Measurements from ENCODE around the gene PTPRR. TPM values are rescaled to one million over a fixed set of nuclear protein-coding genes. Genes with fewer than 3 reads are reported as not detected.

Gene PTPRR
- total and polyA plus RNA-seq, 2 of the 13 experiments (the other 11 are each of a cell fraction or from before 2014, with no cell fraction given), result not detected

- no peaks in the 10 kb centered on the region for H4K20me1 ChIP-seq (ENCODE audit: insufficient read depth, low read length)
- H3K4me1 ChIP-seq (ENCODE audit: insufficient read depth, low read length), result no peaks in the 10 kb centered on the region
- no peak overlapping the region for H3K4me3 ChIP-seq (replicated peaks in 1 of 3; ENCODE audit: insufficient read depth in 1 of 3, low read depth in 2 of 3, low read length in 3 of 3)
- in situ Hi-C loops (cut with HindIII; ENCODE audit: extremely low pct_ligation_motif_present, low pct_unique_long_range_greater_than_20kb), result no loop called here
- BruUV-seq (replicated peaks), result no TSS peak
- H3K27ac ChIP-seq (ENCODE audit: extremely low read length, insufficient read depth, low read length), result no peak overlapping the region
- H3K4me2 ChIP-seq (ENCODE audit: low read depth, low read length), result no peak overlapping the region
- DNase-seq (ENCODE audit: low spot score) (no peak), FAIRE-seq (no peak), ATAC-seq (no peak)
- intact Hi-C loops (cut with micrococcal nuclease; ENCODE audit: unreplicated experiment), result no loop called here
- H3K36me3 ChIP-seq (replicated peaks in 1 of 2; ENCODE audit: control insufficient read depth in 1 of 2, insufficient read depth in 2 of 2, low read length in 2 of 2), result no peaks in the 10 kb centered on the region
- H3K27me3 ChIP-seq (ENCODE audit: control insufficient read depth in 1 of 2, insufficient read depth in 2 of 2, low read length in 2 of 2), result no peaks in the 10 kb centered on the region
- TF ChIP-seq TAF15 (IDR thresholded peaks at IDR 0.05; ENCODE audit: low read depth, low read length, poor library complexity, severe bottlenecking) (no peak), MXI1 (IDR thresholded peaks at IDR 0.05; ENCODE audit: borderline replicate concordance, low read depth, low read length) (no peak), KDM5B (CRISPR knock-in tag; IDR thresholded peaks at IDR 0.05; ENCODE audit: borderline replicate concordance) (no peak), KDM3A (CRISPR knock-in tag; IDR thresholded peaks at IDR 0.05; ENCODE audit: low read depth) (no peak), ZNF12 (CRISPR knock-in tag; IDR thresholded peaks at IDR 0.05) (no peak), ZNF567 (CRISPR knock-in tag; IDR thresholded peaks at IDR 0.05; ENCODE audit: borderline replicate concordance) (no peak), EP300 (IDR thresholded peaks at IDR 0.05; ENCODE audit: low read depth in 2 of 2, low read length in 2 of 2) (no peak), EP300 (CRISPR knock-in tag; IDR thresholded peaks at IDR 0.05; ENCODE audit: borderline replicate concordance) (no peak), SNAPC5 (CRISPR knock-in tag; IDR thresholded peaks at IDR 0.05; ENCODE audit: borderline replicate concordance) (no peak)
- no peaks in the 10 kb centered on the region for H3K79me2 ChIP-seq (ENCODE audit: insufficient read depth, low read length)
- POLR2A ChIA-PET, result no interaction called here
- CTCF ChIA-PET (ENCODE audit: low intra/inter-chr PET ratio, low total read pairs), result no interaction called here
- no peaks in the 10 kb centered on the region for H3K9me3 ChIP-seq (ENCODE audit: low read length)
- WGBS (ENCODE audit: low lambda C conversion rate), result 9% methylated on average over 2 of the region's 2 CpGs
- no peak overlapping the region for H3K9ac ChIP-seq (ENCODE audit: insufficient read depth, low read depth, low read length)
- no peak overlapping the region for H2AFZ ChIP-seq (ENCODE audit: low read length)
Observed at GRCh38 chr12:70796989-70797388, 123.5 kb downstream of the PTPRR start.

GRCh38 chr12:70795608-70796007 is 124.9 kb downstream of the PTPRR start:
- no peaks in the 10 kb centered on the region for H3K4me1 ChIP-seq (ENCODE audit: insufficient read depth, low read length)
- H3K9me3 ChIP-seq (ENCODE audit: low read length), result no peaks in the 10 kb centered on the region
- no peak overlapping the region for H3K4me2 ChIP-seq (ENCODE audit: low read depth, low read length)
- DNase-seq (ENCODE audit: low spot score), result no peak
- no peak overlapping the region for H3K4me3 ChIP-seq (replicated peaks in 1 of 3; ENCODE audit: insufficient read depth in 1 of 3, low read depth in 2 of 3, low read length in 3 of 3)
- no peak overlapping the region for H3K9ac ChIP-seq (ENCODE audit: insufficient read depth, low read depth, low read length)
- CTCF ChIA-PET (ENCODE audit: low intra/inter-chr PET ratio, low total read pairs), result no interaction called here
- intact Hi-C loops (cut with micrococcal nuclease; ENCODE audit: unreplicated experiment) (no loop called here), in situ Hi-C loops (cut with HindIII; ENCODE audit: extremely low pct_ligation_motif_present, low pct_unique_long_range_greater_than_20kb) (no loop called here)
- no peak for ATAC-seq
- H4K20me1 ChIP-seq (ENCODE audit: insufficient read depth, low read length), result no peaks in the 10 kb centered on the region
- no peak overlapping the region for H3K27ac ChIP-seq (ENCODE audit: extremely low read length, insufficient read depth, low read length)
- no peaks in the 10 kb centered on the region for H3K36me3 ChIP-seq (replicated peaks in 1 of 2; ENCODE audit: control insufficient read depth in 1 of 2, insufficient read depth in 2 of 2, low read length in 2 of 2)
- FAIRE-seq, result no peak
- POLR2A ChIA-PET, result no interaction called here
- no peaks in the 10 kb centered on the region for H3K79me2 ChIP-seq (ENCODE audit: insufficient read depth, low read length)
- 66% methylated on average over 4 of the region's 4 CpGs for WGBS (ENCODE audit: low lambda C conversion rate)
- no TSS peak for BruUV-seq (replicated peaks)
- no peaks in the 10 kb centered on the region for H3K27me3 ChIP-seq (ENCODE audit: control insufficient read depth in 1 of 2, insufficient read depth in 2 of 2, low read length in 2 of 2)
- no peak overlapping the region for H2AFZ ChIP-seq (ENCODE audit: low read length)
- no peak for TF ChIP-seq ARID5B (CRISPR knock-in tag; IDR thresholded peaks at IDR 0.05)
- TF ChIP-seq FOXJ3 (CRISPR knock-in tag; IDR thresholded peaks at IDR 0.05; ENCODE audit: borderline replicate concordance), result no peak
- TF ChIP-seq ZSCAN9 (CRISPR knock-in tag; IDR thresholded peaks at IDR 0.05; ENCODE audit: borderline replicate concordance), result no peak
- TF ChIP-seq TCF12 (IDR thresholded peaks at IDR 0.05), result no peak
- TF ChIP-seq TCF12 (CRISPR knock-in tag; IDR thresholded peaks at IDR 0.05), result no peak
- no peak for TF ChIP-seq KDM2A (CRISPR knock-in tag; IDR thresholded peaks at IDR 0.05; ENCODE audit: borderline replicate concordance, low read depth)
- no peak for TF ChIP-seq CREB3 (CRISPR knock-in tag; IDR thresholded peaks at IDR 0.05)

Measured in HepG2 (cell line).